K562 (cell line): Measurements from ENCODE around the gene HP1BP3. TPM values are rescaled to one million over a fixed set of nuclear protein-coding genes. Genes with fewer than 3 reads are reported as not detected.

Experiments used
- ERF ChIP-seq: fragments of 450-650 bp; formaldehyde crosslinking; IDR thresholded peaks from 2 replicates; pipeline ENCODE4 v1.4.0; 2020; ENCODE audit warnings: mild to moderate bottlenecking, mixed read lengths
- MTA1 ChIP-seq: fragments of 450-650 bp; IDR thresholded peaks from 2 replicates; pipeline ENCODE4 v1.6.1; 2017; ENCODE audit warnings: borderline replicate concordance
- POLR2AphosphoS5 ChIP-seq: IDR thresholded peaks from 2 replicates; pipeline ENCODE4 v1.6.1; 2011; ENCODE audit warnings: mild to moderate bottlenecking, low read depth, low read length, moderate library complexity; ENCODE audit not compliant: control insufficient read depth, insufficient read depth
- SAP30 ChIP-seq: fragments of 200-600 bp; sonication (generic); IDR thresholded peaks from 2 replicates; pipeline ENCODE4 v1.6.1; 2012; ENCODE audit warnings: borderline replicate concordance, low read depth, mild to moderate bottlenecking, moderate library complexity, low read length, control low read depth, inconsistent platforms; ENCODE audit not compliant: insufficient read depth, poor library complexity, severe bottlenecking
- ZNF217 ChIP-seq: sonication (generic); formaldehyde crosslinking; IDR thresholded peaks from 2 replicates; pipeline ENCODE4 v1.8.0; 2022; ENCODE audit warnings: mild to moderate bottlenecking, missing genetic modification reagents
- ZNF436 ChIP-seq: fragments of 250-450, 450-650 bp; sonication (Bioruptor Pico); formaldehyde crosslinking; IDR thresholded peaks from 2 replicates; pipeline ENCODE4 v1.7.0; 2020; ENCODE audit warnings: mild to moderate bottlenecking
- polyA plus RNA-seq, 8 experiments: library from polyadenylated mRNA; depleted of rRNA in 4 of 8; stranded (reverse) in 5 of 8; unstranded in 3 of 8; fragments of >200 nt; fragmentation: Nextera tagmentation in 2 of 8; fragmentation: Illumina TruSeq in 1 of 8; extraction: Ambion mirVana in 2 of 8; extraction: Trizol in 1 of 8; gene quantifications; 2 replicates each; pipeline versions ENCODE4 v1.2.1 to v1.2.3, GENCODE V29; 2011 to 2014; ENCODE audit warnings: inconsistent platforms in 1 of 8, missing spikeins in 1 of 8
- total RNA-seq, 7 experiments: library from RNA; depleted of rRNA in 6 of 7; stranded (reverse); fragments of >200 nt in 6 of 7; fragmentation: Illumina TruSeq in 2 of 7; extraction: Trizol in 2 of 7; gene quantifications; 2 replicates each; pipeline versions ENCODE4 v1.2.1 to v1.2.3, GENCODE V29; 2011 to 2021; ENCODE audit warnings: low replicate concordance in 1 of 7
- TF ChIP-seq, protein P1 (sequence below), 2 experiments: fragments of 450-650 bp; formaldehyde crosslinking in 1 of 2; IDR thresholded peaks; 2 replicates each; pipeline versions ENCODE4 v1.4.0 to v1.6.1; 2014 to 2020; ENCODE audit warnings: mild to moderate bottlenecking in 2 of 2, borderline replicate concordance in 1 of 2, low read depth in 1 of 2
- TF ChIP-seq, protein P2 (sequence below): fragments of 450-650 bp; formaldehyde crosslinking; IDR thresholded peaks from 2 replicates; pipeline ENCODE4 v1.4.0; 2020; ENCODE audit warnings: mild to moderate bottlenecking
- TF ChIP-seq, protein P3 (sequence below), 2 experiments: IDR thresholded peaks; 2 replicates each; pipeline ENCODE4 v1.6.1; 2012; ENCODE audit warnings: improper control_type of control experiment in 2 of 2, low read depth in 2 of 2, low read length in 2 of 2, borderline replicate concordance in 1 of 2
- TF ChIP-seq, protein P4 (sequence below): fragments of 250-450 bp; sonication (Bioruptor Pico); IDR thresholded peaks from 2 replicates; pipeline ENCODE4 v1.8.0; 2022; ENCODE audit warnings: inconsistent platforms, mild to moderate bottlenecking, moderate library complexity, borderline replicate concordance

Gene HP1BP3
- total and polyA plus RNA-seq, 9 of the 15 experiments (the other 6 are each of a cell fraction or from before 2014, with no cell fraction given), result 57.3 to 513 (median 240) TPM

DNA sequence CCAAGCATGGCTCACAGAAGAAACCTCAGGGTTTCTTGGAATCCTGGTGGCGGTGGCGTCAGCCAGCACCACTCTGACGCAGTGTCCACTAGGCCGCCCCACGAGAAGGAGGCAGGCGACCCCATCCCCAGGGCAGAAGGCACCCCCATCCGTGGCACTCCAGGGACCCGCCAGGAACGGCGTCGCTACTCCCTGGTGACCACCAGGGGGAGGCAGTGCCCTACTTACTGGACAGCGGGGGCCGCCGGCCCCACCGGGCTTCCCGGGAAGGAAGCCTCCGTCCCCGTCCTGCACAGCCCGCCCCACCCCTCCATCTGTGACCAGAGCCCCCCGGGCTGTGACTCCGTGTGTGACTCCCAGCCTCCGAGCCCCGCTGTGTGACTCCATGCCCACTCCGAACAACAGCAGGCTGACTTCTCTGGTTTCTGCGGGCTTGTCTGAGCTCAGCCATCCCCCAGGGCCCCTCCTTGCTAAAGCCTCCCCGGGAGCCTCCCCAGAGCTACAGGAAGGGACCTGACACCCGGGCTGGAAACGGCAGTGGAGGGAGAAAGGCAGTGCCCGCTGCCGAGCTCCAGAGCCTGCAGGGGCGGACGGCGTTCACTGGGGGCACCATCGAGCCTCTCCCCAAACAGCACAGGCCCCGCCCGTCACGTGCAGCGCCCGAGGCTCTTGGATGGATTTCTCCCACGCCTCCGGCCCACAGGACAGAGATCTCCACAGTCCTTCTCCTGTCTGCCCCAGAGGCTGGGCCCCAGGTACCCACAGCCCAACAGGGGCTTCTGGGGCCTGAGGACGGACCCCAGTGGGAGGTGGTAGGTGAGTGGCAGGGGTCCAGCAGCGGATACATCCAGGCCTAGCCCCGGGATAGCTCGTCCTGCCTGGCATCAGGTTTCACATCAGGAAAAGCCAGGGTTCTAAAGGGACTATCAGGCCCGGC lies 90.4 kb downstream of the HP1BP3 start (continued):
- TF ChIP-seq, protein P1, sequence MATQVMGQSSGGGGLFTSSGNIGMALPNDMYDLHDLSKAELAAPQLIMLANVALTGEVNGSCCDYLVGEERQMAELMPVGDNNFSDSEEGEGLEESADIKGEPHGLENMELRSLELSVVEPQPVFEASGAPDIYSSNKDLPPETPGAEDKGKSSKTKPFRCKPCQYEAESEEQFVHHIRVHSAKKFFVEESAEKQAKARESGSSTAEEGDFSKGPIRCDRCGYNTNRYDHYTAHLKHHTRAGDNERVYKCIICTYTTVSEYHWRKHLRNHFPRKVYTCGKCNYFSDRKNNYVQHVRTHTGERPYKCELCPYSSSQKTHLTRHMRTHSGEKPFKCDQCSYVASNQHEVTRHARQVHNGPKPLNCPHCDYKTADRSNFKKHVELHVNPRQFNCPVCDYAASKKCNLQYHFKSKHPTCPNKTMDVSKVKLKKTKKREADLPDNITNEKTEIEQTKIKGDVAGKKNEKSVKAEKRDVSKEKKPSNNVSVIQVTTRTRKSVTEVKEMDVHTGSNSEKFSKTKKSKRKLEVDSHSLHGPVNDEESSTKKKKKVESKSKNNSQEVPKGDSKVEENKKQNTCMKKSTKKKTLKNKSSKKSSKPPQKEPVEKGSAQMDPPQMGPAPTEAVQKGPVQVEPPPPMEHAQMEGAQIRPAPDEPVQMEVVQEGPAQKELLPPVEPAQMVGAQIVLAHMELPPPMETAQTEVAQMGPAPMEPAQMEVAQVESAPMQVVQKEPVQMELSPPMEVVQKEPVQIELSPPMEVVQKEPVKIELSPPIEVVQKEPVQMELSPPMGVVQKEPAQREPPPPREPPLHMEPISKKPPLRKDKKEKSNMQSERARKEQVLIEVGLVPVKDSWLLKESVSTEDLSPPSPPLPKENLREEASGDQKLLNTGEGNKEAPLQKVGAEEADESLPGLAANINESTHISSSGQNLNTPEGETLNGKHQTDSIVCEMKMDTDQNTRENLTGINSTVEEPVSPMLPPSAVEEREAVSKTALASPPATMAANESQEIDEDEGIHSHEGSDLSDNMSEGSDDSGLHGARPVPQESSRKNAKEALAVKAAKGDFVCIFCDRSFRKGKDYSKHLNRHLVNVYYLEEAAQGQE (IDR thresholded peaks at IDR 0.05; ENCODE audit: borderline replicate concordance), result peak; percentile 66
- TF ChIP-seq, protein P1 (CRISPR knock-in tag; IDR thresholded peaks at IDR 0.05; ENCODE audit: low read depth), result peak; percentile 20; the same call in 1 of the 2 replicates
- TF ChIP-seq, protein P2, sequence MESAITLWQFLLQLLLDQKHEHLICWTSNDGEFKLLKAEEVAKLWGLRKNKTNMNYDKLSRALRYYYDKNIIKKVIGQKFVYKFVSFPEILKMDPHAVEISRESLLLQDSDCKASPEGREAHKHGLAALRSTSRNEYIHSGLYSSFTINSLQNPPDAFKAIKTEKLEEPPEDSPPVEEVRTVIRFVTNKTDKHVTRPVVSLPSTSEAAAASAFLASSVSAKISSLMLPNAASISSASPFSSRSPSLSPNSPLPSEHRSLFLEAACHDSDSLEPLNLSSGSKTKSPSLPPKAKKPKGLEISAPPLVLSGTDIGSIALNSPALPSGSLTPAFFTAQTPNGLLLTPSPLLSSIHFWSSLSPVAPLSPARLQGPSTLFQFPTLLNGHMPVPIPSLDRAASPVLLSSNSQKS, result no peak
- no peak for TF ChIP-seq ZNF436
- TF ChIP-seq, protein P3, sequence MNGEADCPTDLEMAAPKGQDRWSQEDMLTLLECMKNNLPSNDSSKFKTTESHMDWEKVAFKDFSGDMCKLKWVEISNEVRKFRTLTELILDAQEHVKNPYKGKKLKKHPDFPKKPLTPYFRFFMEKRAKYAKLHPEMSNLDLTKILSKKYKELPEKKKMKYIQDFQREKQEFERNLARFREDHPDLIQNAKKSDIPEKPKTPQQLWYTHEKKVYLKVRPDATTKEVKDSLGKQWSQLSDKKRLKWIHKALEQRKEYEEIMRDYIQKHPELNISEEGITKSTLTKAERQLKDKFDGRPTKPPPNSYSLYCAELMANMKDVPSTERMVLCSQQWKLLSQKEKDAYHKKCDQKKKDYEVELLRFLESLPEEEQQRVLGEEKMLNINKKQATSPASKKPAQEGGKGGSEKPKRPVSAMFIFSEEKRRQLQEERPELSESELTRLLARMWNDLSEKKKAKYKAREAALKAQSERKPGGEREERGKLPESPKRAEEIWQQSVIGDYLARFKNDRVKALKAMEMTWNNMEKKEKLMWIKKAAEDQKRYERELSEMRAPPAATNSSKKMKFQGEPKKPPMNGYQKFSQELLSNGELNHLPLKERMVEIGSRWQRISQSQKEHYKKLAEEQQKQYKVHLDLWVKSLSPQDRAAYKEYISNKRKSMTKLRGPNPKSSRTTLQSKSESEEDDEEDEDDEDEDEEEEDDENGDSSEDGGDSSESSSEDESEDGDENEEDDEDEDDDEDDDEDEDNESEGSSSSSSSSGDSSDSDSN (IDR thresholded peaks at IDR 0.05; ENCODE audit: borderline replicate concordance in 1 of 2, low read depth in 2 of 2, low read length in 2 of 2), result no peak
- TF ChIP-seq MTA1, result no peak
- TF ChIP-seq, protein P4, sequence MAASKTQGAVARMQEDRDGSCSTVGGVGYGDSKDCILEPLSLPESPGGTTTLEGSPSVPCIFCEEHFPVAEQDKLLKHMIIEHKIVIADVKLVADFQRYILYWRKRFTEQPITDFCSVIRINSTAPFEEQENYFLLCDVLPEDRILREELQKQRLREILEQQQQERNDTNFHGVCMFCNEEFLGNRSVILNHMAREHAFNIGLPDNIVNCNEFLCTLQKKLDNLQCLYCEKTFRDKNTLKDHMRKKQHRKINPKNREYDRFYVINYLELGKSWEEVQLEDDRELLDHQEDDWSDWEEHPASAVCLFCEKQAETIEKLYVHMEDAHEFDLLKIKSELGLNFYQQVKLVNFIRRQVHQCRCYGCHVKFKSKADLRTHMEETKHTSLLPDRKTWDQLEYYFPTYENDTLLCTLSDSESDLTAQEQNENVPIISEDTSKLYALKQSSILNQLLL, result no peak
- no peak for TF ChIP-seq POLR2AphosphoS5
- TF ChIP-seq ZNF217 (CRISPR knock-in tag), result no peak
- TF ChIP-seq ERF (CRISPR knock-in tag), result peak; percentile 47; the same call in 1 of the 2 replicates
- TF ChIP-seq SAP30, result no peak
